Neutrophil (primary cell): Measurements from ENCODE around the gene EDA.

ENCODE experiments used
- H3K27ac ChIP-seq: fragments of 200-600 bp; sonication (generic); 2 replicates; pipeline ENCODE4 v1.5.1; 2016; ENCODE audit warnings: mild to moderate bottlenecking, moderate library complexity
- H3K27me3 ChIP-seq: fragments of 200-600 bp; sonication (generic); 2 replicates; pipeline ENCODE4 v1.6.0; 2016; ENCODE audit warnings: mild to moderate bottlenecking
- H3K36me3 ChIP-seq: fragments of 200-600 bp; sonication (generic); 2 replicates; pipeline ENCODE4 v1.5.1; 2017
- H3K4me1 ChIP-seq, 2 experiments: fragments of 200-600 bp in 1 of 2; sonication (generic) in 1 of 2; 1 replicate in 1 of 2; 2 replicates in 1 of 2; pipeline versions ENCODE4 v1.5.1 to v1.6.1; 2013 to 2016; ENCODE audit warnings: low read depth in 1 of 2, low read length in 1 of 2, mild to moderate bottlenecking in 1 of 2, moderate library complexity in 1 of 2; ENCODE audit not compliant: control insufficient read depth in 1 of 2, insufficient read depth in 1 of 2
- H3K4me3 ChIP-seq, 2 experiments: fragments of 200-600 bp in 1 of 2; sonication (generic) in 1 of 2; 1 replicate in 1 of 2; 2 replicates in 1 of 2; pipeline ENCODE4 v1.5.1; 2013 to 2016; ENCODE audit warnings: low read depth in 1 of 2, low read length in 1 of 2, mild to moderate bottlenecking in 1 of 2, moderate library complexity in 1 of 2
- H3K9me3 ChIP-seq: fragments of 200-600 bp; sonication (generic); 2 replicates; pipeline ENCODE4 v1.5.1; 2016
- CTCF ChIP-seq: fragments of 200-600 bp; sonication (generic); IDR thresholded peaks from 2 replicates; pipeline ENCODE4 v1.5.1; 2016; ENCODE audit warnings: antibody characterized with exemption

The EDA gene

DNA sequence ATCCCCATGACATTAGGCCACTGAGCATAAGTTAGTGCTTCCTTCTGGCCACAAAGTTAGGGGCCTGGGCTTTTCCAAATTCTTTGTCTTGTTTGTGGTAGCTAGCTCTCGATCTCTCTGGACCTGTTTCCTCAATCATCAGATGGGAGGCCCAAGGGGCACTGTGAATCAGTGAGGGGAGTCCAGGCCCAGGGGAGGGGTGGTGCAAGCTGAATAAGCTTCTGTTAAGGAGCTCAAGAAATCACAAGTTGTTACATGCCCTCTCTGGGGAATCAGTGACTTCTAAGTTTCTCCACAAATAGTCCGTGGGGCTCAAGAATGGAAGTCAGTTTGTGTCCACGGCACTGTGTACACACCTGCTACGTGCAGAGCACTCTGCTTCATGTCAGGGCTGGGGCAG is 418.7 kb downstream of the EDA start:
- Histone ChIP-seq H3K9me3 (no peaks in the 10 kb centered on the region), H3K4me3 (no peak overlapping the region)

DNA sequence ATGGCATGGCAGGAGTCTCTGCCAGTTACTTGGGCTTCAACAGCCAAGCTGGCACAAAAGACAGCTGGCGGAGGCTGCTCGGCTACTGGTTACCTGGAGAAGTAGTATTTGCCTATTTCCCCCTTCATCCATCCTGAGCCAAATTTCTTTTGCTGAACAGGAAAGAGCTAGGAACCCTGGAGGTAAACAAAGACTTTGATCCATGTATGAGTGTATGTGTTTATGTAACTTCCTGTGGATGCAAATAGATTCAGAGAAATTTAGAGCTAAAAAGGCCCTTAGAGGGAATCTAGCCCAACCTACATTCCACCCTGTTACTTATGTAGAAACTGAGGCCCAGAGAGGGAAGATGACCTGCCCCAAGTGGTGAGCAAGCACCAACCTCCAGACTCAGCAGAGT is 422.6 kb downstream of the EDA start:
- H3K9me3 ChIP-seq = no peaks in the 10 kb centered on the region
- no peak for TF ChIP-seq CTCF

More for the DNA sequence above, 418.7 kb downstream of the EDA start:
- Histone ChIP-seq H3K4me1 (no peaks in the 10 kb centered on the region), H3K27ac (no peak overlapping the region), H3K27me3 (no peaks in the 10 kb centered on the region), H3K36me3 (no peaks in the 10 kb centered on the region)
- no peak for TF ChIP-seq CTCF

DNA sequence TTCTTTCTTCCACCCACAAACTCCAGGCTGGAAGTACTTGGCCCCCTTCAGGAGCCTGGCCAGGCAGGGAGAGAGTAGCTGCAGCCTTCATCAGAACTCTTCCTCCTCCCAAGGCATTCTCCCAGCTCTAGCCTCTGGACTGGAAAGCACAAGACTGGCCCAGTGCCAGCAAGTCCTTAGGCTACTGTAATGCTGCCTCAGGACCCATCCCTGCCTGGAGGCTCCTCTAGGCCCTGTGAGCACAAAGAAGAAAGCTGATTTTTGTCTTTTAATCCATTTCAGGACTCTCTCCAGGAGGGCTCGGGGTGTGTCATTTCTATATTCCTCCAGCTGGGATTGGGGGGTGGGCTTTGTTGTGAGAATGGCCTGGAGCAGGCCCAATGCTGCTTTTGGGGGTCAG is 423.0 kb downstream of the EDA start:
- H3K27me3 ChIP-seq = no peaks in the 10 kb centered on the region
- no peak overlapping the region for H3K4me3 ChIP-seq
- no peak overlapping the region for H3K27ac ChIP-seq
- no peaks in the 10 kb centered on the region for H3K9me3 ChIP-seq
- no peak for TF ChIP-seq CTCF
- H3K4me1 ChIP-seq = no peaks in the 10 kb centered on the region
- no peaks in the 10 kb centered on the region for H3K36me3 ChIP-seq

More for the DNA sequence above, 422.6 kb downstream of the EDA start:
- H3K4me1 ChIP-seq = no peaks in the 10 kb centered on the region
- no peak overlapping the region for H3K27ac ChIP-seq
- no peaks in the 10 kb centered on the region for H3K36me3 ChIP-seq
- no peak overlapping the region for H3K4me3 ChIP-seq
- no peaks in the 10 kb centered on the region for H3K27me3 ChIP-seq

DNA sequence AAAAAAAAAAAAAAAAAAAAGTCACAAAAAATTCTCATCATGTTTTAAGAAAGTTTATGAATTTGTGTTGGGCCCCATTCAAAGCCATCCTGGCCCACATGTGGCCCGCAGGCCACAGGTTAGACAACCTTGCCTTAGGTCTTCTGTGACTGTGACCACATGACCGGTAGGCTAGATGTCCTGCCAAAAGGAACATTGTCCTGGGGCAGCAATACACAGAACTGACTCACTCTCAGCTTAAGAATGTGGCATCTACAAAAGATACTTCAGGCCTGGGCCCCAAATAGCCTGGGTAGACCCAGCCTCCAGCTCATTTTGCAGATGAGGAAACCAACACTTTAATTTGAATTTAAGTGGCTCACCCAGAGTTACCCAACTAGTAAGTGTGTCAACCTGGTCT is 423.8 kb downstream of the EDA start:
- TF ChIP-seq CTCF = no peak
- Histone ChIP-seq H3K36me3 (no peaks in the 10 kb centered on the region), H3K27ac (no peak overlapping the region), H3K27me3 (no peaks in the 10 kb centered on the region), H3K4me3 (no peak overlapping the region), H3K9me3 (no peaks in the 10 kb centered on the region), H3K4me1 (no peaks in the 10 kb centered on the region)

DNA sequence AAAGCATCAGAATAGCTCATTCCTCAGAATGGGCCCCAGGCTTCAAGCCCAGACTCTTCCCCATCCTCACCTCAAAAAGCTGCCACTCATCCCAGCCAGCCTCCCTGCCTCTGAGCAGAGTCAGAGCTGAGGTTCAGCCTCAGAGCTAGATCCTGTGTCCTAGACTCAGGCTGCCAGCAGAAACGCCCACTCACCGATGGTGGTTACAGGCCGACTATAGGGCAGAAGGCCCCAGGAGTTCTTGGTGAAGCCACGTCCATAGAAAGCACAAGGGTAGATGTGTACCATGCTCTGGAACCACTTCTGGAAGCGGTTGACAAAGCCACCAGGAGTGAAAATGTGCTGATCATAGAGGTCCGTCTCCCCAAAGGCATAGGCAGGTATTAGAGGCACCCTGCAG is 426.1 kb downstream of the EDA start:
- H3K27me3 ChIP-seq = no peaks in the 10 kb centered on the region
- TF ChIP-seq CTCF = no peak
- no peaks in the 10 kb centered on the region for H3K9me3 ChIP-seq
- no peak overlapping the region for H3K4me3 ChIP-seq
- H3K27ac ChIP-seq = no peak overlapping the region
- no peaks in the 10 kb centered on the region for H3K4me1 ChIP-seq
- no peaks in the 10 kb centered on the region for H3K36me3 ChIP-seq
